GM15510 (cell line): ENCODE measurements around the gene FAM83G.

Experiments
- POLR2A ChIP-seq: IDR thresholded peaks from 3 replicates; pipeline ENCODE4 v1.6.1; 2011; ENCODE audit warnings: borderline replicate concordance; ENCODE audit not compliant: insufficient read length; ENCODE audit errors: extremely low read depth

Gene FAM83G

DNA sequence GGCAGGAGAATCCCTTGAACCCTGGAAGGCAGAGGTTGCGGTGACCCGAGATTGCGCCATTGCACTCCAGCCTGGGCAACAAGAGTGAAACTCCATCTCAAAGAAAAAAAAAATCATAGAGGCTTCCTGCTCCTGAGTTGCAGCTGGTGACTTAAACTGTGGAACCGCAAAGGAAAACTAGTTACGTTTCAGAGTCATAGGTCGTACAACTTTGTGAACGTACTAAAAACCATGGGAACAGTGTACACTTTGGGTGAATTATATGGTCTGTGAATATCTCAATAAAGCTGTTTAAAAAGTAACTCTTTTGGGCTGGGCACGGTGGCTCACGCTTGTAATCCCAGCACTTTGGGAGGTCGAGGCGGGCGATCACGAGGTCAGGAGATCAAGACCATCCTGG lies 29.0 kb downstream of the FAM83G start:
- TF ChIP-seq POLR2A = no peak

DNA sequence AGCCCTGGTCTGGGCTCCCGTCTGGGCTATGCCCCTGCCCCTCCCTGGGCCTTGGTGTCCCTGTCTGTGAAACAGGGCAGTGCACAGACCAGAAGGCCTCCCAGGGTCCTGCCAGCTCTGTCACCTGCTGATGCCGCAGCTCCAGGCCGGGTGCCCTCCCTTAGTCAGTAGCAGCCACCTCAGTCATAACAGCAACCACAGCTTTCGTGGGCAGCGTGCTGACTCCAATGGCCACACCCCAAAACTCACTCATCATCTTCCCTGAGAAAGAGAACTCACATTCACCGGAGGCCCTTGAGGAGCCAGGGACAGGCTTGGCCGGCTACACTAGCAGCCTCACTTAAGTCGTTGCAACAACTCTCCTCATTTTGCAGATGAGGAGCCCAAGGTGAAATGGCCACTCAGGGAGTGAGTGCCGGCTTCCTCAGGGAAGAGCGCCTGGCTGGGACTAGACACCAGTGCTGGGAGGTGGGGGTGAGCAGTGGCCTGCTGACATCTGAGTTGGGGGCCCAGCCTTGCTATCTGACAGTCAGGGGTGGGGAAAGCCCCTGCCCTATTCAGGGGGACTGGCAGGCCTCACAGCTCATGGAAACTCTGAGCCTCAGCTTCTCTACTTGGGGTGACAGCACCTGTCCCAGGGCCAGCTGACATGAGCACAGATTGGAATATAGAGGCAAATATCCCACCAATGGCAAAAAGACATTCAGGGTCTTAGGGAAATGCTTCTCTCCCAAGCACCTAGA lies 30.0 kb downstream of the FAM83G start:
- TF ChIP-seq POLR2A = no peak

DNA sequence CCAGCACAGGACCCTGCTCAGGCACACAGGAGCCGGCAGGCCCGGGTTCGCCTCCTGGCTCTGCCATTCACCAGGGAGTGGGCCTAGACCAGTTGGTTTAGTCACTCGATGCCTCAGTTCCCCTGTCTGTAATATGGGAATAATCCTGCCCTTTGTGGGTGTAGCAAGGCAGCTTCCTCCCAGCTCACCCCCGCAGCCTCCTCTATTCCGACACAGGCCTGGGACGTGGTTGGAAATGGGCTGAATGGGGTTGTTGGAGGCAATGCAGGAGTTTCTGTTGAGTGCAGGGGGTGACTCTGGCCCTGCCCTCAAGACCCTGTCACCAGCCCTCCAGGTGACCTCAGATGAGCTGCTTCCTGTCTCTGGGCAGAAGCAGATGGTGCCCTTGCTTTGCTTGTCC lies 32.8 kb downstream of the FAM83G start:
- no peak for TF ChIP-seq POLR2A

DNA sequence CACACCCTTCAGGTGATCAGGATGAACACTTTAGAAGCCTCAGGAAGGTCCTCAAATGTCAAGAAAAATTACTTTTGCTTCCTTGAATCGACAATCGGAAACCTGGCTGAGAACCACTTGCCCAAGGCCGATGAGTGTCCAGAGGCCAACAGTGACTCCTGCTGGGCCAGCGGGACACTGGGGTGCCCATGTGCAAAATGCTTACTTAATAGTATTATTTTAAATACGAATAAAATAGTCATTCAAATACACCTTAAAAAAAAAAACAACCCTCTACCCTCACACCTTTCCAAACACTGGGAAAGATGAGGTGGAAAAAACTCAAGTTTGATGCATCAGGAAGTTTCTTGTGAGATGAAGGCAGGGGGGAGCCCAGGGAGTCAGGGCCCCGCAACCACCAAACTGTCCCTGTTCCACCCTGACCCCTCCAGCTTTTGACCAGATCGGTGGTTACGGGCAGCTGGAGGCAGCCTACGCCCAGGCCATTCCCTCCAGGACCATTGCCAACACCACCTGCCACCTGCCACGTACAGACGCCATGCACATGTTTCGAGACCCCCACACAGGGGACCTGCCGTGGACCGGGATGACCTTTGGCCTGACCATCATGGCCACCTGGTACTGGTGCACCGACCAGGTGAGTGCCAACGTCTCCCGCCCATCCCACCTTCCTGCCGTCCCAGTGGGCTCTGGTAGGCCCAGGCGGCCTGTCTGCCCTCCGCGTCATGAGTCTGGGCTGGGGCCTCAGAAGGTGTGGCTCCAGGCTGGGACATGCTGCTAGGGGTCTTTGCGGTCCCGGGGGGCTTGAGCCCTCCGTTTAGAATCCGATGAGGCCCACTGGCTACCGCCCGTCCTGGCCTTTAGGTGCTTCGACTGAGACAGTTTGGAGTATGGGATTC lies 33.7 kb downstream of the FAM83G start:
- TF ChIP-seq POLR2A = no peak

DNA sequence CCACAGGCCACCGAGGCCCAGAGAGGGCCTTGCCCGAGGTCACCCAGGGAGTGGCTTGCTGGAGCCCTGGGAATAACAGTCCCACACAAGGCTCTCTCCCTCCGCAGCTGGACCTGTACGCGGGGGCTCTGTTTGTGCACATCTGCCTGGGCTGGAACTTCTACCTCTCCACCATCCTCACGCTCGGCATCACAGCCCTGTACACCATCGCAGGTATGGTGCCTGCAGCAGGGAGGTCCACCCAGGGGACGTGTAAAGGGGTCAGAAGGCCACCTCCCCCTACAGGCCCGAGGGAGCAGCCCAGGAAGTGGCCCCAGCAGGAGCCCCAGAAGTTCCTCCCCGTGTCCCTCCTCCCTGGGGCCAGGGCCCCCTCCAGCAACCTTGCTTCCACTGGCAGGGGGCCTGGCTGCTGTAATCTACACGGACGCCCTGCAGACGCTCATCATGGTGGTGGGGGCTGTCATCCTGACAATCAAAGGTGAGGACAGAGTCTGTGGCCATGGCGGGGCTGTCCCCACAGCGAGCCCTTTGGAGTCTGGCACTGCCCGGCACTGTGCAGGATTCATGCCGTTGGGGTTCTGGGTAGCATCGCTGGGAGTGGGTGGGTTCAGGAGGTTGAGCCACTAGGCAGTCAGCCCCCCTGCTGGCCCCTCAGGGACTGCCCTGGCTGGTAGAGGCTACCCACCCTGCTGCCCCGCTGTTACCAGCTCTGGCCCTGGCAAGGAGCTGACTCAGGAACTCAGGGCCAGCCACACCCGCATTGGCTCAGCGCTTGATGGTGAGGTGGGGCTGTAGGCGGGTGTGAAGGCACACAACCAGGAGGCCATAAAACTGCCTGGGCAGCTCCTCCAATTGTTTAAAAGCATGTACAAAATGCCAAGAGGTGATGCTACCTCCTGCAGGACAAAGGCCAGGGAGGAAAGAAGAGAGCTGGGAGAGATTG lies 35.3 kb downstream of the FAM83G start:
- TF ChIP-seq POLR2A = no peak

DNA sequence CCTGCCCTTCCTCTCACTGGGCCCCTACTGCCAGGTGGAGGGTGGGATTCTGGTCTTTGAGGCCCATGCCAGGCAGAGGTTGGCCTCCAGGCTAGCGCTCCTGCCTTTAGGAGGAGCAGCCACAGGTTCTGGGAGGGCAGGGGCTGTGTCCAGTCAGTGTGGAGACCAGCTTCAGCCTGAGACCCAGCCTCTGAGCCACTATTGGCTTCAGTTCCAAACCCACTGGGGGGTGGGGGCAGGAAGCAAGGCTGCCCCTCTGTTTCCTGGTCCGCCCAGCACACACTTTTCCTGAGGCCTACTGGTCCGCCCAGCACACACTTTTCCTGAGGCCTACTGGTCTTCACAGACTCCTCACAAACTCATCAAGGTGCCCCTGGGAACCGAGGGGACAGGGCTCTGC lies 36.2 kb downstream of the FAM83G start:
- TF ChIP-seq POLR2A = no peak

DNA sequence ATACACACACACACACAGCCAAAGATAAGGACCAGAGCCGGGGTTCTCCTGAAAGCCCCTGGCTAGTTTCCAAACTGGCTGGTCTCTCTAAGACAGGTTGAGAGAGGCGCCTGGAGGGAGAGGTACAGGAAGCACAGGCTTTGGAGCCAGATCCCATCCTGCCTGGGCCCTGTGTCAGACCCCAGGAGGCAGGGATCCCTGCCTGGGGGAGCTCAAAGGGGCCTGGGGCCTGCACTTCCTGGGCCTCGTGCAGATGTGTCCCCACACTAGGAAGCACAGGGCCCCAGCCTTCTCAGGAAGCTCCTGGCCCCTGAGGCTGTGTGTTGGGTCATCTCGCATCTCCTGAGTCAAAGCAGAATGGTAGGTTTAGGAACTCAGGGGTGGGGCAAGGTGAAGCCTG lies 36.6 kb downstream of the FAM83G start:
- TF ChIP-seq POLR2A = no peak

DNA sequence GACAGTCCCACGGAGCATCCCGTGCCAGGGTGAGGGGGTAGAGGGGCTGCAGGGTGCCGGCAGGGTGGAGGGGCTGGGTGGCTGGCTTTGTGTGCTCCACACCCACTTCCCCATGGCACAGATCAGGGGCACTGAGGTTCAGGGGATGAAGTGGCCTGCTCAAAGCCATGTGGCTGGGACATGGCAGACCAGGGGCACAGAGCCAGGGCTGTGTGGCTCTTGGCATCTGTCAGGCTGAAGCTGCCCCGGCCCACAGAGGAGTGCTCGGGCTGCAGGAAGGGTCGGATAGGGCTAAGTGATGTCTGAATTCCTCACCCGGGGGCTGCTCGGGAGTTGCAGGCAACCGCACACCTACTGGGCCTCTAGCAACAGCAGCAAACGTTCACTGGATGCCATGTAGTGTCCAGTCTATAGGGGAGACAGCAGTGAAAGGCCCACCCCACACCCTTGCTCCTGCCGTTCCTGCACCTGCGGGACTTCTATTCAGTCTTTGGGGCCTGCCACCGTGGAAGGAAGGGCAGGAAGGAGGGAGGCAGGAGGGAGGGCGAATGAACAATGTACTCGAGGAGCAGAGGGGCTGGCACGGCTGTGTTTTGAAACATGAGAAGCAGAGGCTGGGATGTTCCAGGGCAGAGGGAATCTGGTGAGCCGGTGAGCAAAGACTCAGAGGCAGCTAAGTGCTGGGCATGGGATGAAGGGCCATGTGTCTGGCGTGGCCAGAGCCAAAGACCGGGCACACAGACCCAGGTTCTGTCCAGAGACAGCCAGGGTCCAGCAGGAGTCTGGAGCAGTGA lies 37.5 kb downstream of the FAM83G start:
- no peak for TF ChIP-seq POLR2A

DNA sequence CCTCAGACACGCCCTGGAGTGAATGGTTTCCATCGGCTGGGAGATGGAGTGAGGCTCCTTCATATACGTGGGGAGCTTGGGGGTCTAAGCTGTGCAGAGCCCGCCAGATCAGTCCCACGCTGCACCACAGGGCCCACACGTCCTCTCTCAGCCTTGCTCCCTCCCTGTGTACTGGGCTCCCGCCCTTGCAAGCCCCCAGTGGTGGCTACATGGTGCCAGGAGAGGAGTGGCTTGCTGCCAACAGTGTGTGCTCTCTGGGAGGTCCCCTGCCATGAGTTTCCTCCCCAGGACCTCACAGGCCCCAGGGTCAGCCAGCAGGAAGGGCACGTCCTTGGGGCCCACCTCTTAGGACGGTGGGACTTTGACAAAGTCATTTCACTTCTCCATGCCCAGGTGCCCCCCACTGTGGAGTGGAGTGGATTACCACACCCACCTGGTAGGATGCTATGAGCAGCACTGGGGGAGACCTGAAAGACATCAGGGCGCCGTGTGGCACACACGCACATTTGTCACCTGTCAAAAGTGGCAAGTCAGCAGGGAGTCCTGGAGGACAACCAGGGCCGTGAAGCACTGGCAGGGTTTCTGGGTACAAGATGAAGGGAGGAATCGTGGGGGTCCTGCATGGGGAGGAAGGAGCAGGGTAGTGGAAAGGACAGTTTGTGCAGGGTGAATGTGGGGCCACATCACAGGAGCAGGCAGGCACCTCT lies 38.9 kb downstream of the FAM83G start:
- TF ChIP-seq POLR2A = no peak

DNA sequence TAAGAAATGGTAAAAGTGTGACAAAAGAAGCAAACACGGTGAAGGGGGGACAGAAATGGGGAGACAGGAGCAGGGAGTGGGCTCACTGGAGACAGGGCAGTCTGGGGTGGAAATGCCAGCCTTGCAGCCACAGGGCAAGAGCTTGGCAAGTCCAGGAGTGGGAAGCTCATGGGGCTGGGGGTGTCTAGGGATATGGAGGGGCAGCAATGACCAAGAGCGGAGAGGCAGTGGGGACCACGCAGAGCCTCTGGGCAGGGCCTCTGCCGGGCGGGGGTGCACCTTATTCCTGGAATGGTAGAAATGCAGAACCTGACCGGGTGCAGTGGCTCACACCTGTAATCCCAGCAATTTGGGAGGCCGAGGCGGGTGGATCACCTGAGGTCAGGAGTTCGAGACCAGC lies 40.0 kb downstream of the FAM83G start:
- TF ChIP-seq POLR2A = no peak

DNA sequence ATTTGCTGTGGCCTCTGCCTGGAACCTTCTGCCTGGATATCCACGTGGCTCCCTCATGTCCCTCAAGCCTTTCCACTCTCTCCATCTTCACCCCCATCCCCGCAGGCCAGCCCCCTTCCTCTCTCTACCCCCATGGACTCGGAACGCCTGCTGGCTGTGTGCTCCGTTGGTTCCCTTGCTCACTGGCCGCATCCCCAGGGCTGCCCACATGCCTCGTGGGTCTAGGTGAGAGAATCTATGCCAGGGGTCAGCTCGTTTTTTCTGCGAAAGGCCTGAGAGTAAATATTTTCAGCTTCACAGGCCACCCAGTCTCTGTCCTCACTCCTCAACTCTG lies 40.6 kb downstream of the FAM83G start:
- TF ChIP-seq POLR2A = no peak

DNA sequence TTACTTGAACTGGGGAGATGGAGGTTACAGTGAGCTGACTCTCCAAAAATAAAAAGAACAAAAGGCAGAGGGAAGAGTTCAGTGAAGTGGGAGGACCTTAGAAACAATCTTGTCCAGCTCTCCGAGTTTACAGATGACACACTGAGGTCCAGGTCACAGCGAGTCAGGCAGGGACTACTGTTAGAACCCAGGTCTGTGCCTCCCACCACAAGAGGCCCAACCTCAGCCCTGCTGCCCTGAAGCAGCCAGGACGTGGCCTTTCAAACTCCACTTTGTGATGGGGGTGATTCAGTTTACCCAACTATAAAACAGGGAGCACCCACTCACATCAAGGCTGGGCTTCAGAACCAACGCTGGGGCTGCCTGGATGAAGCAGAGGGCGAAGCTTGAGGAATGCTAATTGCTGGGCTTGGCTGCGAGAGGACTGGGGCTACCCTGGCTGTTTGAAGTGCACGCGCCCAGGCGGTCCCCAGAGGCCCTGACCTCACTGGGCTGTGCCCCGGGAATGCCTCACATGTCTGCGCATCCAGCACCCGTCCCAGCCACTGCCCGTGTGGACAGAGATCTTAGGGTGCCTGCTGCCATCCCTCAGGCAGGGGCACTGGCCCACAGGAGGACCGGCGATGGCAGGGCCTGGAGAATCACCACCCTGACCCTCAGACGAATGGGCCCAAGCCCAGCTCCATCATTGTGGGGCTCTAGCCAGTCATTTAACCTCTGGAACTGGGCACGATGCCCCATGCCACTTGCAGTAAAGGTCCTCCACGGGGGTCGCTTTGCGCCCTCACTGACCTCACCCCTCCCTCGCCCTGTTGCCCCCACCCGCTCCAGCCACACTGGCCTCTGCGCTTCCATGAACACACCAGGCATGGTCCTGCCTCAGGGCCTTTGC lies 41.2 kb downstream of the FAM83G start:
- no peak for TF ChIP-seq POLR2A

DNA sequence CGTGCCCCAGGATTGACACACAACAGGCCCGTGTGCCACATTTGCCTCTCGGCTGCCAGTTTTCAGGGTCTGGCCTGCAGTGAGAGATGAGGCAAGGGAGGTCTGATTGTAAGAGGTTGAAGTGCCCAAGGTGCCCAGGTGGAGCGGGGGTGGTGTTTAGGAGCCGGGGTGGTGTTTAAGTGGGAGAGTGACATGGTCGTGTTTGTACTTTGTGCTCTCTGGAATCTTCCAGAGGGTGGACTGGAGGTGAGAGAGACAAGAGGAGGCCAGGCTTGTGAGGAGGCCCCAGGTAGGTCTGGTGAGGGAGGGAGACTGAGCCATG lies 42.1 kb downstream of the FAM83G start:
- no peak for TF ChIP-seq POLR2A
